ENCODE data around the gene CDYL.

GRCh38 chr6:4923081-4923480, 146.9 kb downstream of the CDYL start:
- TF ChIP-seq GATA2 (IDR thresholded peaks at IDR 0.05; ENCODE audit: low read depth, low read length) (no peak), GATA3 (IDR thresholded peaks at IDR 0.05; ENCODE audit: low read depth, low read length) (no peak)
